Urinary bladder (tissue), 4 donors: ENCODE results near the gene OTOS. TPM values are rescaled to one million over a fixed set of nuclear protein-coding genes. Genes with fewer than 3 reads are reported as not detected.

ENCODE experiments used
- DNase-seq: peaks from one replicate; pipeline ENCODE4 v3.0.0-alpha.2; 2015; ENCODE audit errors: extremely low spot score
- H3K27ac ChIP-seq: one replicate; pipeline ENCODE4 v1.5.1; 2013; ENCODE audit warnings: low read depth, mild to moderate bottlenecking, moderate library complexity
- H3K36me3 ChIP-seq: one replicate; pipeline ENCODE4 v1.6.1; 2013; ENCODE audit warnings: mild to moderate bottlenecking, moderate library complexity; ENCODE audit not compliant: insufficient read depth
- H3K4me1 ChIP-seq: one replicate; pipeline ENCODE4 v1.6.1; 2013; ENCODE audit warnings: mild to moderate bottlenecking, moderate library complexity; ENCODE audit not compliant: insufficient read depth
- H3K4me3 ChIP-seq: one replicate; pipeline ENCODE4 v1.5.1; 2013; ENCODE audit warnings: low read depth, low read length
- WGBS: extraction: QIAGEN DNeasy Blood & Tissue Kit; methylation state at CpG from one replicate; pipeline ENCODE4 v1.1.7; 2013; 5-methylcytosine and 5-hydroxymethylcytosine counted together
- polyA plus RNA-seq: library from polyadenylated mRNA; stranded (reverse); fragments of 200-250 nt; gene quantifications from one replicate; pipeline ENCODE4 v1.2.3, GENCODE V29; 2013
- total RNA-seq: library from RNA; depleted of rRNA; stranded (reverse); fragments of >200 nt; gene quantifications from one replicate; pipeline ENCODE4 v1.2.3, GENCODE V29; 2014
- donor health status: healthy with polysubstance abuse.
- donor health status: healthy.

The OTOS gene
- total and polyA plus RNA-seq, 2 donors: not detected

- no peak for DNase-seq
- Histone ChIP-seq H3K36me3 (no peaks in the 10 kb centered on the region), H3K4me3 (no peak overlapping the region), H3K27ac (no peak overlapping the region), H3K4me1 (no peaks in the 10 kb centered on the region)
- WGBS: 86% methylated on average over 13 of the region's 13 CpGs
Measured at GRCh38 chr2:240172071-240172895, 31.8 kb upstream of the OTOS start.

- 60% methylated on average over 3 of the region's 3 CpGs for WGBS
- H3K4me3 ChIP-seq: no peak overlapping the region
- no peaks in the 10 kb centered on the region for H3K4me1 ChIP-seq
- no peaks in the 10 kb centered on the region for H3K36me3 ChIP-seq
- no peak for DNase-seq
- no peak overlapping the region for H3K27ac ChIP-seq
Measured at GRCh38 chr2:240170883-240171282, 30.4 kb upstream of the OTOS start.

GRCh38 chr2:240170354-240170735 is 29.9 kb upstream of the OTOS start:
- Histone ChIP-seq H3K4me3 (no peak overlapping the region), H3K36me3 (no peaks in the 10 kb centered on the region), H3K27ac (no peak overlapping the region), H3K4me1 (no peaks in the 10 kb centered on the region)
- DNase-seq: no peak
- 23% methylated on average over 6 of the region's 6 CpGs for WGBS

GRCh38 chr2:240169486-240170353 is 29.3 kb upstream of the OTOS start:
- DNase-seq: no peak
- H3K36me3 ChIP-seq: no peaks in the 10 kb centered on the region

GRCh38 chr2:240168546-240169361 is 28.3 kb upstream of the OTOS start:
- Histone ChIP-seq H3K36me3 (no peaks in the 10 kb centered on the region), H3K27ac (no peak overlapping the region), H3K4me3 (no peak overlapping the region), H3K4me1 (no peaks in the 10 kb centered on the region)
- no peak for DNase-seq
- 87% methylated on average over 26 of the region's 26 CpGs for WGBS

More at GRCh38 chr2:240169486-240170353, 29.3 kb upstream of the OTOS start:
- WGBS: 82% methylated on average over 15 of the region's 15 CpGs
- Histone ChIP-seq H3K27ac (no peak overlapping the region), H3K4me3 (no peak overlapping the region), H3K4me1 (no peaks in the 10 kb centered on the region)

GRCh38 chr2:240168041-240168440 is 27.6 kb upstream of the OTOS start:
- H3K4me1 ChIP-seq: no peaks in the 10 kb centered on the region
- WGBS: 89% methylated on average over 18 of the region's 18 CpGs
- H3K27ac ChIP-seq: no peak overlapping the region
- DNase-seq: no peak
- no peaks in the 10 kb centered on the region for H3K36me3 ChIP-seq
- H3K4me3 ChIP-seq: no peak overlapping the region

- H3K36me3 ChIP-seq: no peaks in the 10 kb centered on the region
- H3K4me1 ChIP-seq: no peaks in the 10 kb centered on the region
- no peak overlapping the region for H3K27ac ChIP-seq
- no peak for DNase-seq
- H3K4me3 ChIP-seq: no peak overlapping the region
- WGBS: 77% methylated on average over 9 of the region's 9 CpGs
Measured at GRCh38 chr2:240167588-240167880, 27.1 kb upstream of the OTOS start.

- DNase-seq: no peak
- 85% methylated on average over 21 of the region's 21 CpGs for WGBS
- no peak overlapping the region for H3K4me3 ChIP-seq
Measured at GRCh38 chr2:240166761-240167587, 26.5 kb upstream of the OTOS start.

GRCh38 chr2:240166191-240166590 is 25.7 kb upstream of the OTOS start:
- no peaks in the 10 kb centered on the region for H3K36me3 ChIP-seq
- H3K27ac ChIP-seq: no peak overlapping the region
- no peaks in the 10 kb centered on the region for H3K4me1 ChIP-seq
- 69% methylated on average over 5 of the region's 5 CpGs for WGBS
- no peak for DNase-seq
- H3K4me3 ChIP-seq: no peak overlapping the region

More at GRCh38 chr2:240166761-240167587, 26.5 kb upstream of the OTOS start:
- no peak overlapping the region for H3K27ac ChIP-seq
- H3K4me1 ChIP-seq: no peaks in the 10 kb centered on the region
- no peaks in the 10 kb centered on the region for H3K36me3 ChIP-seq

- no peaks in the 10 kb centered on the region for H3K4me1 ChIP-seq
- DNase-seq: no peak
- H3K4me3 ChIP-seq: no peak overlapping the region
- no peaks in the 10 kb centered on the region for H3K36me3 ChIP-seq
- WGBS: 47% methylated on average over 4 of the region's 4 CpGs
- no peak overlapping the region for H3K27ac ChIP-seq
Measured at GRCh38 chr2:240165661-240166060, 25.2 kb upstream of the OTOS start.

- Histone ChIP-seq H3K36me3 (no peaks in the 10 kb centered on the region), H3K4me3 (no peak overlapping the region)
- DNase-seq: no peak
Measured at GRCh38 chr2:240165034-240165433, 24.6 kb upstream of the OTOS start.

GRCh38 chr2:240164586-240164985 is 24.1 kb upstream of the OTOS start:
- H3K4me3 ChIP-seq: no peak overlapping the region
- no peak for DNase-seq
- H3K36me3 ChIP-seq: no peaks in the 10 kb centered on the region
- H3K4me1 ChIP-seq: no peaks in the 10 kb centered on the region
- no peak overlapping the region for H3K27ac ChIP-seq
- WGBS: 56% methylated on average over 5 of the region's 5 CpGs

More at GRCh38 chr2:240165034-240165433, 24.6 kb upstream of the OTOS start:
- Histone ChIP-seq H3K27ac (no peak overlapping the region), H3K4me1 (no peaks in the 10 kb centered on the region)
- 88% methylated on average over 10 of the region's 10 CpGs for WGBS
